PFSK-1 (cell line): ENCODE measurements around the gene ANO8.

ENCODE experiments used
- FOXP2 ChIP-seq: optimal IDR thresholded peaks from 2 replicates; pipeline ENCODE3; 2011; ENCODE audit warnings: borderline replicate concordance, control low read depth, inconsistent platforms; ENCODE audit not compliant: insufficient read depth; ENCODE audit errors: extremely low read length, extremely low read depth
- POLR2AphosphoS5 ChIP-seq: IDR thresholded peaks from 2 replicates; pipeline ENCODE4 v1.6.1; 2012; ENCODE audit warnings: low read depth, mild to moderate bottlenecking, control low read depth, low read length, moderate library complexity
- SIN3A ChIP-seq: IDR thresholded peaks from 2 replicates; pipeline ENCODE4 v1.6.1; 2012; ENCODE audit warnings: mild to moderate bottlenecking, low read length, moderate library complexity, borderline replicate concordance; ENCODE audit not compliant: insufficient read depth
- TAF1 ChIP-seq: IDR thresholded peaks from 2 replicates; pipeline ENCODE4 v1.6.1; 2012; ENCODE audit warnings: low read length, control low read depth, borderline replicate concordance; ENCODE audit not compliant: insufficient read depth
- TF ChIP-seq, protein P1 (sequence below), 2 experiments: IDR thresholded peaks; 2 replicates each; pipeline versions ENCODE4 v1.6.1 to v1.8.0; 2011 to 2012; ENCODE audit warnings: low read depth in 2 of 2, low read length in 2 of 2, control low read depth in 1 of 2, inconsistent platforms in 1 of 2, mild to moderate bottlenecking in 1 of 2, moderate library complexity in 1 of 2; ENCODE audit not compliant: insufficient read depth in 1 of 2

Gene ANO8

DNA sequence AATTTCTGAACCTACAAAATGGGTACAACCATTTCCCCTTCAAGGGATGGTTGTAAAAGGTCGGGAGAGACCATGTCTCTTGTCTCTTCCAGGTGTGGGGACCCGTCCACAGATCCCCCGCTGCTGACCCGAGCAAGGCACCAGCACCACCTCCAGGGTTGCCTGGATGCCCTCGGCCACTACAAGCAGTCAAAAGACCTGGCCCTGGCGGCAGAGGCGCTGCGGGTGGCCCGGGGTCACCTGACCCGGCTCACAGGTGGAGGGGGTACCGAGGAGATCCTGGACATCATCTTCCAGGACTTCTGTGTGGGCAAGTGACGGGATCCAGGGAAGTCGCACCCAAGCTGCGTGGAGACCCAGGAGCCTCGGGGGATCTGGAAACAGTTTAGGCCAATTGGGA, 6.7 kb upstream of the ANO8 start:
- TF ChIP-seq POLR2AphosphoS5 (no peak), TAF1 (no peak), SIN3A (no peak), FOXP2 (no peak)
- TF ChIP-seq, protein P1, sequence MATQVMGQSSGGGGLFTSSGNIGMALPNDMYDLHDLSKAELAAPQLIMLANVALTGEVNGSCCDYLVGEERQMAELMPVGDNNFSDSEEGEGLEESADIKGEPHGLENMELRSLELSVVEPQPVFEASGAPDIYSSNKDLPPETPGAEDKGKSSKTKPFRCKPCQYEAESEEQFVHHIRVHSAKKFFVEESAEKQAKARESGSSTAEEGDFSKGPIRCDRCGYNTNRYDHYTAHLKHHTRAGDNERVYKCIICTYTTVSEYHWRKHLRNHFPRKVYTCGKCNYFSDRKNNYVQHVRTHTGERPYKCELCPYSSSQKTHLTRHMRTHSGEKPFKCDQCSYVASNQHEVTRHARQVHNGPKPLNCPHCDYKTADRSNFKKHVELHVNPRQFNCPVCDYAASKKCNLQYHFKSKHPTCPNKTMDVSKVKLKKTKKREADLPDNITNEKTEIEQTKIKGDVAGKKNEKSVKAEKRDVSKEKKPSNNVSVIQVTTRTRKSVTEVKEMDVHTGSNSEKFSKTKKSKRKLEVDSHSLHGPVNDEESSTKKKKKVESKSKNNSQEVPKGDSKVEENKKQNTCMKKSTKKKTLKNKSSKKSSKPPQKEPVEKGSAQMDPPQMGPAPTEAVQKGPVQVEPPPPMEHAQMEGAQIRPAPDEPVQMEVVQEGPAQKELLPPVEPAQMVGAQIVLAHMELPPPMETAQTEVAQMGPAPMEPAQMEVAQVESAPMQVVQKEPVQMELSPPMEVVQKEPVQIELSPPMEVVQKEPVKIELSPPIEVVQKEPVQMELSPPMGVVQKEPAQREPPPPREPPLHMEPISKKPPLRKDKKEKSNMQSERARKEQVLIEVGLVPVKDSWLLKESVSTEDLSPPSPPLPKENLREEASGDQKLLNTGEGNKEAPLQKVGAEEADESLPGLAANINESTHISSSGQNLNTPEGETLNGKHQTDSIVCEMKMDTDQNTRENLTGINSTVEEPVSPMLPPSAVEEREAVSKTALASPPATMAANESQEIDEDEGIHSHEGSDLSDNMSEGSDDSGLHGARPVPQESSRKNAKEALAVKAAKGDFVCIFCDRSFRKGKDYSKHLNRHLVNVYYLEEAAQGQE (IDR thresholded peaks at IDR 0.05; ENCODE audit: insufficient read depth in 1 of 2, low read depth in 2 of 2, low read length in 2 of 2), result no peak

DNA sequence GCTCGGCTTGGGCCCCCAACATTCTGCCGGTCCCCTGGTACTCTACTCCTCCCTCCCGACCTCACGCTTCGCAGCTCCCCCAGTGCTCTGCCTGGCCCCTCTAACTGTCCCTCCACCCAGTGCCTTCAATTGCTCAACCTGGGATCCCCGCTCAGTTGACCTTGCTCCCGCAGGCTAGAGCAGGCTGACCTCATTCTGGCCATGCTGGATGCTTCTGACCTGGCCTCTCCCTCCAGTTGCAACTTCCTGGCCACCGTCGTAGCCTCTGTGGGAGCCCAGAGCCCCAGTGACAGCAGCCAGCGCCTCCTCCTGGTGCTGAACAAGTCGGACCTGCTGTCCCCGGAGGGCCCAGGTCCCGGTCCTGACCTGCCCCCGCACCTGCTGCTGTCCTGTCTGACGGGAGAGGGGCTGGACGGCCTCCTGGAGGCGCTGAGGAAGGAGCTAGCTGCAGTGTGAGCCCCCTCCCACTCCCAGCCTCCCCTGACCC, 6.3 kb upstream of the ANO8 start:
- TF ChIP-seq SIN3A (no peak), FOXP2 (peak; percentile 16), TAF1 (no peak), POLR2AphosphoS5 (no peak)
- TF ChIP-seq, protein P1 (IDR thresholded peaks at IDR 0.05; ENCODE audit: insufficient read depth in 1 of 2, low read depth in 2 of 2, low read length in 2 of 2), result no peak

DNA sequence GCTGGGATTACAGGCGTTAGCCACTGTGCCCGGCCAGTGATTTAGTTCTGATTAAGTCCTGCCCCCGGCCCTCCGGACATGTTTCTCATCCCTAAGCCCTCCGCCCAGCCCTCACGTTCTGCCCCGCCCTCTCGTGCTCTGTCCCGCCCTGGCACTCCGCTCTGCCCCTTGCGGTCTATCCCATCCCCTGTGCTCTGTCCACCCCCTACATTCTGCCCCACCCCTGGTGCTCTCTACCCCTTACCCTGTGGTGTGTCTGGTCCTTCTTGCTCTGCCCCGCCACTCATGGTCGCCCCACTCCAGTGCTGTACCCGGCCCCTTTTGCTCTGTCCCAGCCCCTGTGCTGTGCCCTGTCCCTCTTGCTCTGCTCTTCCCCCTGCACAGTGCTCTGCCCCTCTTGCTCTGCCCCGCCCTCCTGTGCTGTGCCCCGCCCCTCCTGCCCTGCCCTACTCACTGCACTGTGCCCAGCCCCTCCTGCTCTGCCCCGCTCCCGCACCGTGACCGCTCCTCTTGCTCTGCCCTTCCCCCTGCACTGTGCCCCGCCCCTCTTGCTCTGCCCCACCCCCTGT, 5.7 kb upstream of the ANO8 start:
- TF ChIP-seq, protein P1 (IDR thresholded peaks at IDR 0.05; ENCODE audit: insufficient read depth in 1 of 2, low read depth in 2 of 2, low read length in 2 of 2), result no peak
- TF ChIP-seq FOXP2 (no peak), TAF1 (no peak), POLR2AphosphoS5 (no peak), SIN3A (no peak)

DNA sequence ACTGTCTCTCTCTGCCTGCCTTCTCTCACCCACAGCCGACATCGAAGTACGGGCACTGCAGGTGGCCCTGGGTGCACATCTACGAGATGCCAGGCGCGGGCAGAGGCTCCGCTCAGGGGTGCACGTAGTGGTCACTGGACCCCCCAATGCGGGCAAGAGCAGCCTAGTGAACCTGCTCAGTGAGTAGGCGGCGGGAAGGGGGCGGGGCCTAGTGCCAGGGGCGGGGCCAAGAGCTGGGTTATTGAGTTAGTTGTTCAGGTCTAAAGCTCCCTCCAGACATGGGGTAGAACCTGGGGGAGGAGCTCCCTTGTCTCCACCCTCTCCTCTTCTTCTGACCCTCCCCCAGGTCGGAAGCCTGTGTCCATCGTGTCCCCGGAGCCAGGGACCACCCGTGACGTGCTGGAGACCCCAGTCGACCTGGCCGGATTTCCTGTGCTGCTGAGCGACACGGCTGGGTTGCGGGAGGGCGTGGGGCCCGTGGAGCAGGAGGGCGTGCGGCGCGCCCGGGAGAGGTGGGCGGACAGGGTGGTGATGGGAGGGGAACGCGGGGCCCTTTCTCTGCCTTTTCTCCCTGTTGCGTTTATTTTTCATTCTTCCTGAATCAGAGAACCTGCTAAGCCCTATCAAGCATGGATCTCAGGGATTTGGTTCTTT, 4.6 kb upstream of the ANO8 start:
- TF ChIP-seq, protein P1 (IDR thresholded peaks at IDR 0.05; ENCODE audit: insufficient read depth in 1 of 2, low read depth in 2 of 2, low read length in 2 of 2), result no peak
- TF ChIP-seq FOXP2 (no peak), TAF1 (no peak), POLR2AphosphoS5 (no peak), SIN3A (no peak)
